LNCAP (cell line): Measurements from ENCODE around the gene COL23A1.

Experiments
- CTCF ChIP-seq: fragments of 450-650 bp; IDR thresholded peaks from 2 replicates; pipeline ENCODE4 v1.5.1; 2017; ENCODE audit warnings: mild to moderate bottlenecking

COL23A1 gene

GRCh38 chr5:178364326-178364675 lies 225.9 kb downstream of the COL23A1 start:
- TF ChIP-seq CTCF: no peak

GRCh38 chr5:178363501-178364325 lies 226.5 kb downstream of the COL23A1 start:
- TF ChIP-seq CTCF: no peak

GRCh38 chr5:178361657-178362445 lies 228.3 kb downstream of the COL23A1 start:
- TF ChIP-seq CTCF: no peak

GRCh38 chr5:178360926-178361235 lies 229.3 kb downstream of the COL23A1 start:
- no peak for TF ChIP-seq CTCF

- no peak for TF ChIP-seq CTCF
Observed at GRCh38 chr5:178360222-178360925, 229.8 kb downstream of the COL23A1 start.

- TF ChIP-seq CTCF: no peak
Observed at GRCh38 chr5:178359738-178360137, 230.5 kb downstream of the COL23A1 start.

- TF ChIP-seq CTCF: no peak
Observed at GRCh38 chr5:178357678-178358077, 232.5 kb downstream of the COL23A1 start.
